SK-N-SH treated with all-trans-retinoic acid at 6 μM for 48 hours (cell line): ENCODE results near the gene DSCAM.

Experiments used
- ATAC-seq: fragments of 200-7000 bp; cut with Tn5 transposase; 3 replicates; pipeline ENCODE4 v1.9.1; 2020; ENCODE audit warnings: mild to moderate bottlenecking, moderate library complexity
- ARNTL ChIP-seq: fragments of 450-650 bp; formaldehyde crosslinking; IDR thresholded peaks from 2 replicates; pipeline ENCODE4 v1.5.0; 2020; ENCODE audit warnings: low read depth, mild to moderate bottlenecking, moderate library complexity, borderline replicate concordance
- CSDC2 ChIP-seq: fragments of 250-450 bp; sonication (Bioruptor Pico); IDR thresholded peaks from 2 replicates; pipeline ENCODE4 v1.5.0; 2020; ENCODE audit warnings: mild to moderate bottlenecking, moderate library complexity
- GLIS3 ChIP-seq: fragments of 250-450 bp; sonication (Bioruptor Pico); IDR thresholded peaks from 2 replicates; pipeline ENCODE4 v1.5.0; 2020; ENCODE audit warnings: mild to moderate bottlenecking, moderate library complexity
- ISL1 ChIP-seq: fragments of 250-450 bp; sonication (Bioruptor Pico); IDR thresholded peaks from 2 replicates; pipeline ENCODE4 v2.1.2; 2022; ENCODE audit warnings: mild to moderate bottlenecking, moderate library complexity
- PPARA ChIP-seq: fragments of 250-450 bp; sonication (Bioruptor Pico); IDR thresholded peaks from 2 replicates; pipeline ENCODE4 v1.5.0; 2020; ENCODE audit warnings: mild to moderate bottlenecking, borderline replicate concordance
- RARB ChIP-seq: fragments of 250-450 bp; sonication (Bioruptor Pico); IDR thresholded peaks from 2 replicates; pipeline ENCODE4 v1.8.0; 2021; ENCODE audit warnings: mild to moderate bottlenecking, moderate library complexity
- SNAI2 ChIP-seq: fragments of 250-450 bp; sonication (Bioruptor Pico); IDR thresholded peaks from 2 replicates; pipeline ENCODE4 v1.5.0; 2020; ENCODE audit warnings: mild to moderate bottlenecking, moderate library complexity
- TCF4 ChIP-seq: fragments of 250-450 bp; sonication (Bioruptor Pico); IDR thresholded peaks from 2 replicates; pipeline ENCODE4 v1.8.0; 2021; ENCODE audit warnings: mild to moderate bottlenecking, moderate library complexity, borderline replicate concordance
- TOX ChIP-seq: fragments of 250-450 bp; sonication (Bioruptor Pico); IDR thresholded peaks from 2 replicates; pipeline ENCODE4 v1.8.0; 2021; ENCODE audit warnings: mild to moderate bottlenecking, moderate library complexity, borderline replicate concordance
- ZC3H10 ChIP-seq: fragments of 250-450 bp; sonication (Bioruptor Pico); IDR thresholded peaks from 2 replicates; pipeline ENCODE4 v1.5.1; 2021; ENCODE audit warnings: mild to moderate bottlenecking, moderate library complexity
- ZFP30 ChIP-seq: fragments of 450-650 bp; formaldehyde crosslinking; IDR thresholded peaks from 2 replicates; pipeline ENCODE4 v1.5.0; 2022; ENCODE audit warnings: mild to moderate bottlenecking, moderate library complexity
- ZNF70 ChIP-seq: fragments of 450-650 bp; formaldehyde crosslinking; IDR thresholded peaks from 2 replicates; pipeline ENCODE4 v1.5.0; 2020; ENCODE audit warnings: mild to moderate bottlenecking, moderate library complexity
- TF ChIP-seq, protein P1 (sequence below): fragments of 250-450 bp; sonication (Bioruptor Pico); IDR thresholded peaks from 2 replicates; pipeline ENCODE4 v1.5.0; 2020; ENCODE audit warnings: mild to moderate bottlenecking, moderate library complexity
- TF ChIP-seq, protein P2 (sequence below): fragments of 250-450 bp; sonication (Bioruptor Pico); IDR thresholded peaks from 2 replicates; pipeline ENCODE4 v1.8.0; 2021; ENCODE audit warnings: low read depth, mild to moderate bottlenecking, moderate library complexity, borderline replicate concordance
- TF ChIP-seq, protein P3 (sequence below): fragments of 250-450 bp; sonication (Bioruptor Pico); IDR thresholded peaks from 2 replicates; pipeline ENCODE4 v1.5.1; 2020; ENCODE audit warnings: low read depth, mild to moderate bottlenecking, moderate library complexity
- TF ChIP-seq, protein P4 (sequence below): fragments of 250-450 bp; sonication (Bioruptor Pico); IDR thresholded peaks from 2 replicates; pipeline ENCODE4 v1.8.0; 2020; ENCODE audit warnings: mild to moderate bottlenecking, moderate library complexity, borderline replicate concordance

The DSCAM gene

DNA sequence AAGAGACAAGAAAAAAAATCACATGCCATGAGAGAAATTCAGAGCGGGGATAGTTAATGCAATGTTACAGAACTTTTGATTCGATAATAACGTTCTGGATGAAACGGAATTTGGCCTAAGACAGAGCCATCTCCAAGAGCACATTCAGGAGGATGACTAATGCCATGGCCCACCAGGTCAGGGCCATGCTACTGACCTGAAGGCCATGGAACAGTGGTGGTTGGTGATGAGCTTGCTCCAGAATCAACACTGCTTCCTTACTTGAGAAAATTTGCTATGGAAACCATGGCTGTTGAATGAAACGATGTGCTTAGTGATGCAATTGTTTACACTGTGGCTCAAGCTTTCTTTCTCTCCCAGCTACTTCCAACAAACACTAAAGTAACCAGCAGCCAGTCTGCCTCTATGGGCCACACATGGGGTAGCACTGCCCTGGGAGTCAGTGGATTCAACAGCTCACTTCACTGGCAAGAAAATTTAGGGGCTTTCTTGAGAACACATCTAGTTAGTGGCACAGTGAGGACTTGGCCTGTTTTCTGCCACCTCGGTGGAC lies 680.6 kb downstream of the DSCAM start:
- TF ChIP-seq, protein P1, sequence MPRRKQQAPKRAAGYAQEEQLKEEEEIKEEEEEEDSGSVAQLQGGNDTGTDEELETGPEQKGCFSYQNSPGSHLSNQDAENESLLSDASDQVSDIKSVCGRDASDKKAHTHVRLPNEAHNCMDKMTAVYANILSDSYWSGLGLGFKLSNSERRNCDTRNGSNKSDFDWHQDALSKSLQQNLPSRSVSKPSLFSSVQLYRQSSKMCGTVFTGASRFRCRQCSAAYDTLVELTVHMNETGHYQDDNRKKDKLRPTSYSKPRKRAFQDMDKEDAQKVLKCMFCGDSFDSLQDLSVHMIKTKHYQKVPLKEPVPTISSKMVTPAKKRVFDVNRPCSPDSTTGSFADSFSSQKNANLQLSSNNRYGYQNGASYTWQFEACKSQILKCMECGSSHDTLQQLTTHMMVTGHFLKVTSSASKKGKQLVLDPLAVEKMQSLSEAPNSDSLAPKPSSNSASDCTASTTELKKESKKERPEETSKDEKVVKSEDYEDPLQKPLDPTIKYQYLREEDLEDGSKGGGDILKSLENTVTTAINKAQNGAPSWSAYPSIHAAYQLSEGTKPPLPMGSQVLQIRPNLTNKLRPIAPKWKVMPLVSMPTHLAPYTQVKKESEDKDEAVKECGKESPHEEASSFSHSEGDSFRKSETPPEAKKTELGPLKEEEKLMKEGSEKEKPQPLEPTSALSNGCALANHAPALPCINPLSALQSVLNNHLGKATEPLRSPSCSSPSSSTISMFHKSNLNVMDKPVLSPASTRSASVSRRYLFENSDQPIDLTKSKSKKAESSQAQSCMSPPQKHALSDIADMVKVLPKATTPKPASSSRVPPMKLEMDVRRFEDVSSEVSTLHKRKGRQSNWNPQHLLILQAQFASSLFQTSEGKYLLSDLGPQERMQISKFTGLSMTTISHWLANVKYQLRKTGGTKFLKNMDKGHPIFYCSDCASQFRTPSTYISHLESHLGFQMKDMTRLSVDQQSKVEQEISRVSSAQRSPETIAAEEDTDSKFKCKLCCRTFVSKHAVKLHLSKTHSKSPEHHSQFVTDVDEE (CRISPR knock-in tag), result no peak
- ATAC-seq, result no peak

DNA sequence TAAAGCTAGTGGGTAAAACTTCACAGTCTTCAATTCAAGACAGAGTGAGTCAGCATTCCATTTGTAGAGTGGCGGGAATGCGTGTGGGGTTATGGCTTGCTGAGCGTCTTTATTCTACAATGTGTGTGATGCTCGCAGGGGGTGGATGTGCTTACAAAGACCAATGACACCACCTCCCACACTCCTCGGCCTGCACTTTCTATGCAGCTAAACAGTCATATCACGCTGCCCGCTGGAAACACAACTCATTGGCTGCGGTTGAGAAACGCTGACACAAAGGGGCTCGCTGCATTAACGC lies 681.2 kb downstream of the DSCAM start:
- TF ChIP-seq CSDC2 (CRISPR knock-in tag) (no peak), GLIS3 (CRISPR knock-in tag) (no peak), ZNF70 (CRISPR knock-in tag) (no peak), ARNTL (CRISPR knock-in tag) (no peak), ZFP30 (CRISPR knock-in tag) (no peak), SNAI2 (CRISPR knock-in tag) (no peak), ZC3H10 (CRISPR knock-in tag) (no peak), PPARA (CRISPR knock-in tag) (no peak), ISL1 (no peak)
- TF ChIP-seq, protein P1 (CRISPR knock-in tag), result no peak
- TF ChIP-seq, protein P2, sequence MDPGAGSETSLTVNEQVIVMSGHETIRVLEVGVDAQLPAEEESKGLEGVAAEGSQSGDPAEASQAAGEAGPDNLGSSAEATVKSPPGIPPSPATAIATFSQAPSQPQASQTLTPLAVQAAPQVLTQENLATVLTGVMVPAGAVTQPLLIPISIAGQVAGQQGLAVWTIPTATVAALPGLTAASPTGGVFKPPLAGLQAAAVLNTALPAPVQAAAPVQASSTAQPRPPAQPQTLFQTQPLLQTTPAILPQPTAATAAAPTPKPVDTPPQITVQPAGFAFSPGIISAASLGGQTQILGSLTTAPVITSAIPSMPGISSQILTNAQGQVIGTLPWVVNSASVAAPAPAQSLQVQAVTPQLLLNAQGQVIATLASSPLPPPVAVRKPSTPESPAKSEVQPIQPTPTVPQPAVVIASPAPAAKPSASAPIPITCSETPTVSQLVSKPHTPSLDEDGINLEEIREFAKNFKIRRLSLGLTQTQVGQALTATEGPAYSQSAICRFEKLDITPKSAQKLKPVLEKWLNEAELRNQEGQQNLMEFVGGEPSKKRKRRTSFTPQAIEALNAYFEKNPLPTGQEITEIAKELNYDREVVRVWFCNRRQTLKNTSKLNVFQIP (CRISPR knock-in tag), result no peak
- ATAC-seq, result no peak

DNA sequence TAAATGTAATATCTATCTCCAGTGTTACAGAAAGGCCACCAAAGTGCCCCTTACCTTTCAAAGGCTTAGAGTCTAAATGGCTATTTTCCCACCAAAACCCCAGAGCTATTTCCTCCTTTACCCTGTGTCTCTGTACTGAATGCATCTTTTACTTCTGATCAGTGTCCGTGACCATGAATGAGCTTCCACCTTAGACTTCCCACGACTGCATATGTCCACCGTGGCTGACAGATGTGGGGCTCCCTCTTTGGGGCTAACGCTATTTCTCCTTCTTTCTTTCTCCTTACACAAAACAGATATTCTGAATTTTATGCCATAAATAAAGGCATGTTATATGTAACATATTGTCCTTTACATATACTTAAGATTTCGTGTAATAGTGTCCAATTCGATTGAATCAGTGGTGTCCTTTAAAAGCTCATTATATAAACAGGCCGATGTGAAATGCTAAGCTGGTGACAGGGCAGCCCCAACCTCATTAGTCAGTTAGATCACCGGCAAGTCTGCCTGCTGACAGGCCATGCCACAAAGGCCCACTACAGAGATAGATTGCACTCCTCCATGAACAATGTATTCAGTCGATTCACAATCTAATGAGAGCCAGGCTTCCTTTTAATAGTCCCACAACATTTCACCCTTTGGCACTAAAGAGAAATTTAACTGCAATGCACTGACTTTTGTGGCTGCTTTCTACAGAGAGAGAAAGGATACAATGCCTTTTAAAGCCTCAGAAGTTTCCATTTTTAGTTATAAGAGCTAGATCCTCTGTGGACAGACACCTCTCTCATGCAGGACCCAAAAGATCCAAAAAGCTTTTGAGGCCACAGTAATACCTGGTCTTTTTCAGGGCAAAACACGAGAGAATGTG lies 681.8 kb downstream of the DSCAM start:
- TF ChIP-seq TCF4 (CRISPR knock-in tag), result no peak
- TF ChIP-seq ISL1, result no peak
- TF ChIP-seq, protein P2 (CRISPR knock-in tag), result no peak
- TF ChIP-seq SNAI2 (CRISPR knock-in tag), result no peak
- TF ChIP-seq ZC3H10 (CRISPR knock-in tag), result no peak
- TF ChIP-seq GLIS3 (CRISPR knock-in tag), result no peak
- TF ChIP-seq TOX, result no peak
- no peak for TF ChIP-seq RARB (CRISPR knock-in tag)
- TF ChIP-seq, protein P3, sequence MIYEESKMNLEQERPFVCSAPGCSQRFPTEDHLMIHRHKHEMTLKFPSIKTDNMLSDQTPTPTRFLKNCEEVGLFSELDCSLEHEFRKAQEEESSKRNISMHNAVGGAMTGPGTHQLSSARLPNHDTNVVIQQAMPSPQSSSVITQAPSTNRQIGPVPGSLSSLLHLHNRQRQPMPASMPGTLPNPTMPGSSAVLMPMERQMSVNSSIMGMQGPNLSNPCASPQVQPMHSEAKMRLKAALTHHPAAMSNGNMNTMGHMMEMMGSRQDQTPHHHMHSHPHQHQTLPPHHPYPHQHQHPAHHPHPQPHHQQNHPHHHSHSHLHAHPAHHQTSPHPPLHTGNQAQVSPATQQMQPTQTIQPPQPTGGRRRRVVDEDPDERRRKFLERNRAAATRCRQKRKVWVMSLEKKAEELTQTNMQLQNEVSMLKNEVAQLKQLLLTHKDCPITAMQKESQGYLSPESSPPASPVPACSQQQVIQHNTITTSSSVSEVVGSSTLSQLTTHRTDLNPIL (CRISPR knock-in tag), result no peak
- TF ChIP-seq CSDC2 (CRISPR knock-in tag), result no peak
- TF ChIP-seq, protein P4, sequence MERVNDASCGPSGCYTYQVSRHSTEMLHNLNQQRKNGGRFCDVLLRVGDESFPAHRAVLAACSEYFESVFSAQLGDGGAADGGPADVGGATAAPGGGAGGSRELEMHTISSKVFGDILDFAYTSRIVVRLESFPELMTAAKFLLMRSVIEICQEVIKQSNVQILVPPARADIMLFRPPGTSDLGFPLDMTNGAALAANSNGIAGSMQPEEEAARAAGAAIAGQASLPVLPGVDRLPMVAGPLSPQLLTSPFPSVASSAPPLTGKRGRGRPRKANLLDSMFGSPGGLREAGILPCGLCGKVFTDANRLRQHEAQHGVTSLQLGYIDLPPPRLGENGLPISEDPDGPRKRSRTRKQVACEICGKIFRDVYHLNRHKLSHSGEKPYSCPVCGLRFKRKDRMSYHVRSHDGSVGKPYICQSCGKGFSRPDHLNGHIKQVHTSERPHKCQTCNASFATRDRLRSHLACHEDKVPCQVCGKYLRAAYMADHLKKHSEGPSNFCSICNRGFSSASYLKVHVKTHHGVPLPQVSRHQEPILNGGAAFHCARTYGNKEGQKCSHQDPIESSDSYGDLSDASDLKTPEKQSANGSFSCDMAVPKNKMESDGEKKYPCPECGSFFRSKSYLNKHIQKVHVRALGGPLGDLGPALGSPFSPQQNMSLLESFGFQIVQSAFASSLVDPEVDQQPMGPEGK (CRISPR knock-in tag), result no peak

More for the DNA sequence above, 681.8 kb downstream of the DSCAM start:
- ATAC-seq, result no peak
